Osteocyte (in vitro differentiated cells): Measurements from ENCODE around the gene DNAJC18. TPM values are rescaled to one million over a fixed set of nuclear protein-coding genes. Genes with fewer than 3 reads are reported as not detected.

Experiments used
- DNase-seq: peaks from one replicate; pipeline ENCODE4 v3.0.0; 2021; ENCODE audit warnings: mixed read lengths; ENCODE audit not compliant: unreplicated experiment; ENCODE audit errors: extremely low spot score
- H3K27ac Mint-ChIP-seq: one replicate; pipeline ENCODE4 v1.8.0; 2021; ENCODE audit warnings: mild to moderate bottlenecking, mixed read lengths; ENCODE audit not compliant: unreplicated experiment
- H3K27me3 Mint-ChIP-seq: one replicate; pipeline ENCODE4 v1.8.0; 2021; ENCODE audit warnings: mixed read lengths; ENCODE audit not compliant: unreplicated experiment
- H3K36me3 Mint-ChIP-seq: one replicate; pipeline ENCODE4 v1.8.0; 2021; ENCODE audit warnings: mixed read lengths; ENCODE audit not compliant: unreplicated experiment
- H3K4me1 Mint-ChIP-seq: one replicate; pipeline ENCODE4 v1.8.0; 2021; ENCODE audit warnings: mixed read lengths; ENCODE audit not compliant: unreplicated experiment
- H3K4me3 Mint-ChIP-seq: one replicate; pipeline ENCODE4 v1.8.0; 2021; ENCODE audit warnings: mild to moderate bottlenecking, moderate library complexity, mixed read lengths; ENCODE audit not compliant: unreplicated experiment
- H3K9me3 Mint-ChIP-seq: one replicate; pipeline ENCODE4 v1.8.0; 2021; ENCODE audit warnings: mixed read lengths; ENCODE audit not compliant: unreplicated experiment
- CTCF ChIP-seq: fragments of 200-600 bp; sonication (generic); IDR thresholded peaks from 2 replicates; pipeline ENCODE4 v1.5.0; 2021; ENCODE audit warnings: antibody characterized with exemption, mild to moderate bottlenecking, moderate library complexity
- total RNA-seq: library from RNA; stranded (reverse); gene quantifications from 2 replicates; pipeline ENCODE4 v1.2.1, GENCODE V29; 2021

DNAJC18 gene
- total RNA-seq, 1 donor from 2014 or later, result 32.7 TPM

DNA sequence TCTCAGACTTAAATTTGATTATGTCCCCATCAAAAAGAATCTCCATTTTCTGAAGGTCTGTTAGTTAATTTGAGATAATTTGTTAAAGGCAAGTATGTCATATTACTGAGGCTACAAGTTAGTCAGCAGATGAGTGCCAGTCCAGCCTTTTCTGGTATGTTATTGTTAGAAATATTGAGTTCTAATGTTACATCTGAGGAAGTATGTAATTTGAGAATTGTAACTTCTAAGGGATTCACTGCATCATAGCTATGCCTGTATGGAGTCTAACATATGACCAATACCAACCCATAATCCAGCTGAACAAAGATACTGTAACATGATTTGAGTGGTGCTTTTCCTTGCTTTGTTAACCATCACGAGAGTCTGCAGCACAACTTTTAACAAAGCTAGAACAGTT lies 70.1 kb downstream of the DNAJC18 start:
- no peak for TF ChIP-seq CTCF
- no peak for DNase-seq
- Mint-ChIP-seq H3K9me3 (no peaks in the 10 kb centered on the region), H3K36me3 (peaks cover 33% of the 10 kb centered on the region), H3K27me3 (no peaks in the 10 kb centered on the region), H3K4me1 (peaks cover 26% of the 10 kb centered on the region), H3K4me3 (no peak overlapping the region), H3K27ac (peak overlapping the region; percentile 82)

GRCh38 chr5:139368613-139369012 lies 70.7 kb downstream of the DNAJC18 start:
- Mint-ChIP-seq H3K4me3 (no peak overlapping the region), H3K36me3 (peaks cover 39% of the 10 kb centered on the region), H3K27ac (peak overlapping the region; percentile 82), H3K27me3 (no peaks in the 10 kb centered on the region), H3K4me1 (peaks cover 23% of the 10 kb centered on the region), H3K9me3 (no peaks in the 10 kb centered on the region)
- TF ChIP-seq CTCF, result peak; percentile 19
- no peak for DNase-seq

- Mint-ChIP-seq H3K27ac (no peak overlapping the region), H3K4me1 (peaks cover 18% of the 10 kb centered on the region), H3K9me3 (no peaks in the 10 kb centered on the region), H3K36me3 (peaks cover 31% of the 10 kb centered on the region), H3K4me3 (no peak overlapping the region), H3K27me3 (no peaks in the 10 kb centered on the region)
- TF ChIP-seq CTCF, result no peak
- DNase-seq, result no peak
Measured at GRCh38 chr5:139364466-139364865, 74.9 kb downstream of the DNAJC18 start.

DNA sequence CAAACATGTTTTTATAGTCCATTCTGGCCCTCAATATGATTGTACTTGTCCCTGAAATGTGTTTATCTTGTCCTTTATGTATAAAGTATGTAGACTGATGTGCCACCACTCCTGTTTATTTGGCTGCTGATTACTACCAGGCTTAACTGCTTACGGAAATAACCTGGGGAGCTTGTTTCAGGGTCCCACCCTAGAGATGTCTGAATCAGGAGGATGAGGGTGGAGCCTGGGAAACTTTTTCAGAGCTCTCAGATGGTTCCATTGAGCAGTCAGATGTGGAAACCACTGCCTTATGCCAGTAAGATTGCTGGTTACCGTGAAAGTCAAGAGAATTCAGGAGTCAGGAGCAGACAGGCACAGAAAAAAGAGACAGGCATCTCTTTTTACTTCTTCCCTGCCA lies 75.4 kb downstream of the DNAJC18 start:
- no peaks in the 10 kb centered on the region for H3K27me3 Mint-ChIP-seq
- TF ChIP-seq CTCF, result no peak
- H3K27ac Mint-ChIP-seq, result peak overlapping the region; percentile 31

DNA sequence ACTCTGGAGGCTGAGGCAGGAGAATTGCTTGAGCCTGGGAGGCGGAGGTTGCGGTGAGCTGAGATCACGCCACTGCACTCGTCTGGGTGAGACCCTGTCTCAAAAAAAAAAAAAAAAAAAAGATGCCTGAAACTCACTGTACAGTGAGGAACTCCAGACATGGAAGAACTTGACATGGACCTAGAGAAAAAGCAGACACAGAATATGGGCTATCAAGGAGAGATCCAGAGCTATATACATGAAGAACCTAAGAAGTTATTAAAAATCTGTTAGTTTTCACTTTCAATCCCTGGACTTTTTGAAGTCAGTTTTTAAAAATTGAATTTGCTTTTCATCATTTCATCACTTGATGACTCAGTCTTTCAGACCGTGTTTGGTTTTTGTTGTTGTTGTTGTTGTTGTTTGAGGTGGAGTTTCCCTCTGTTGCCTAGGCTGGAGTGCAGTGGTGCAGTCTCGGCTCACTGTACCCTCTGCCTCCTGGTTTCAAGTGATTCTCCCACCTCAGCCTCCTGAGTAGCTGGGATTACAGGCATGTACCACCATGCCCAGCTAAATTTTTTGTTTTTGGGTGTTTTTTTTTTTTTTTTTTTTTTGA lies 77.4 kb downstream of the DNAJC18 start:
- peaks cover 8% of the 10 kb centered on the region for H3K4me1 Mint-ChIP-seq
- H3K9me3 Mint-ChIP-seq, result no peaks in the 10 kb centered on the region
- no peak overlapping the region for H3K4me3 Mint-ChIP-seq
- no peak overlapping the region for H3K27ac Mint-ChIP-seq
- TF ChIP-seq CTCF, result no peak
- DNase-seq, result no peak
- H3K36me3 Mint-ChIP-seq, result peaks cover 26% of the 10 kb centered on the region
- H3K27me3 Mint-ChIP-seq, result no peaks in the 10 kb centered on the region

More for the DNA sequence above, 75.4 kb downstream of the DNAJC18 start:
- H3K36me3 Mint-ChIP-seq, result peaks cover 31% of the 10 kb centered on the region
- no peak overlapping the region for H3K4me3 Mint-ChIP-seq
- DNase-seq, result no peak
- H3K9me3 Mint-ChIP-seq, result no peaks in the 10 kb centered on the region
- peaks cover 14% of the 10 kb centered on the region for H3K4me1 Mint-ChIP-seq
